IMR-90 (cell line): Measurements from ENCODE around the gene SCAANT1. TPM values are rescaled to one million over a fixed set of nuclear protein-coding genes. Genes with fewer than 3 reads are reported as not detected.

Experiments used
- ATAC-seq: fragments of 200-7000 bp; cut with Tn5 transposase; 2 replicates; pipeline ENCODE4 v1.9.1; 2020; ENCODE audit warnings: low read depth, mild to moderate bottlenecking, moderate library complexity
- BruUV-seq: library from RNA; stranded (reverse); fragments of 400-500 nt; replicated peaks from 2 replicates; lab custom pipeline; 2021; lab: Mats Ljungman, UMichigan
- CTCF ChIA-PET: fragments of 300-600 bp; formaldehyde crosslinking; extraction: SDS; loops from one replicate; lab custom pipeline; 2021; ENCODE audit warnings: antibody characterized with exemption; lab: Yijun Ruan, JAX
- POLR2A ChIA-PET: fragments of 300-600 bp; sonication (Branson Sonifier 250); formaldehyde crosslinking; loops from one replicate; lab custom pipeline; 2022; ENCODE audit warnings: antibody characterized with exemption; ENCODE audit not compliant: unreplicated experiment; lab: Charles Lee
- DNase-seq: peaks from one replicate; pipeline ENCODE4 v3.0.0; 2013
- H2AFZ ChIP-seq: replicated peaks from 2 replicates; pipeline ENCODE3; 2013; ENCODE audit warnings: low read length, mild to moderate bottlenecking; ENCODE audit not compliant: poor library complexity
- H2AK5ac ChIP-seq: 2 replicates; pipeline ENCODE4 v1.6.1; 2013; ENCODE audit warnings: low read depth, low read length, inconsistent platforms
- H2AK9ac ChIP-seq: replicated peaks from 2 replicates; pipeline ENCODE3; 2013; ENCODE audit warnings: mild to moderate bottlenecking, low read depth, low read length, moderate library complexity; ENCODE audit not compliant: poor library complexity
- H2BK120ac ChIP-seq: 2 replicates; pipeline ENCODE4 v1.6.1; 2013; ENCODE audit warnings: low read depth, low read length, inconsistent platforms
- H2BK15ac ChIP-seq: 3 replicates; pipeline ENCODE4 v1.6.1; 2013; ENCODE audit warnings: low read depth, low read length, inconsistent platforms
- H2BK20ac ChIP-seq: 2 replicates; pipeline ENCODE4 v1.6.1; 2013; ENCODE audit warnings: low read depth, mild to moderate bottlenecking, inconsistent platforms, low read length, moderate library complexity
- H2BK5ac ChIP-seq: 2 replicates; pipeline ENCODE4 v1.6.1; 2013; ENCODE audit warnings: mild to moderate bottlenecking, low read depth, low read length, inconsistent platforms; ENCODE audit not compliant: poor library complexity, severe bottlenecking
- H3K14ac ChIP-seq: replicated peaks from 2 replicates; pipeline ENCODE4 v1.6.1; 2013; ENCODE audit warnings: low read depth, low read length, inconsistent platforms
- H3K18ac ChIP-seq: 2 replicates; pipeline ENCODE4 v1.6.1; 2013; ENCODE audit warnings: low read depth, low read length, control low read depth
- H3K23ac ChIP-seq: 2 replicates; pipeline ENCODE4 v1.6.1; 2013; ENCODE audit warnings: low read depth, low read length, inconsistent platforms
- H3K27ac ChIP-seq: 2 replicates; pipeline ENCODE4 v1.5.1; 2013; ENCODE audit warnings: mild to moderate bottlenecking, control low read depth, low read length; ENCODE audit not compliant: insufficient read depth
- H3K27me3 ChIP-seq: 2 replicates; pipeline ENCODE4 v1.6.1; 2013; ENCODE audit warnings: low read length; ENCODE audit not compliant: control insufficient read depth, insufficient read depth
- H3K36me3 ChIP-seq: 2 replicates; pipeline ENCODE4 v1.6.1; 2013; ENCODE audit warnings: low read length, mixed read lengths; ENCODE audit not compliant: control insufficient read depth, insufficient read depth
- H3K4ac ChIP-seq: 2 replicates; pipeline ENCODE4 v1.6.1; 2013; ENCODE audit warnings: low read depth, low read length, inconsistent platforms
- H3K4me1 ChIP-seq: 2 replicates; pipeline ENCODE4 v1.6.1; 2013; ENCODE audit warnings: low read length, mixed read lengths; ENCODE audit not compliant: control insufficient read depth, insufficient read depth
- H3K4me2 ChIP-seq: 2 replicates; pipeline ENCODE4 v1.6.1; 2013; ENCODE audit warnings: low read depth, mild to moderate bottlenecking, control low read depth, low read length, moderate library complexity
- H3K4me3 ChIP-seq: 2 replicates; pipeline ENCODE4 v1.5.1; 2013; ENCODE audit warnings: low read depth, mild to moderate bottlenecking, control low read depth, low read length, moderate library complexity; ENCODE audit not compliant: insufficient read depth
- H3K56ac ChIP-seq: 2 replicates; pipeline ENCODE4 v1.6.1; 2013; ENCODE audit warnings: low read length, inconsistent platforms; ENCODE audit not compliant: insufficient read depth; ENCODE audit errors: extremely low read depth
- H3K79me1 ChIP-seq, 2 experiments: 2 replicates each; pipeline ENCODE4 v1.6.1; 2013; ENCODE audit warnings: low read length in 2 of 2, inconsistent platforms in 1 of 2, low read depth in 1 of 2
- H3K9ac ChIP-seq: 2 replicates; pipeline ENCODE4 v1.6.1; 2013; ENCODE audit warnings: low read depth, low read length, control low read depth
- H3K9me1 ChIP-seq: 2 replicates; pipeline ENCODE4 v1.6.1; 2013; ENCODE audit warnings: low read length, inconsistent platforms; ENCODE audit not compliant: insufficient read depth
- H3K9me3 ChIP-seq: 2 replicates; pipeline ENCODE4 v1.6.1; 2013; ENCODE audit warnings: low read length; ENCODE audit not compliant: control insufficient read depth, insufficient read depth
- H4K20me1 ChIP-seq: 2 replicates; pipeline ENCODE4 v1.6.1; 2013; ENCODE audit warnings: low read length, inconsistent platforms; ENCODE audit not compliant: insufficient read depth
- H4K5ac ChIP-seq: 2 replicates; pipeline ENCODE4 v1.6.1; 2013; ENCODE audit warnings: mild to moderate bottlenecking, low read depth, low read length, control low read depth
- H4K8ac ChIP-seq, 2 experiments: 2 replicates each; pipeline ENCODE4 v1.6.1; 2013; ENCODE audit warnings: low read depth in 2 of 2, low read length in 2 of 2, control low read depth in 1 of 2, inconsistent platforms in 1 of 2
- H4K91ac ChIP-seq: 2 replicates; pipeline ENCODE4 v1.6.1; 2013; ENCODE audit warnings: low read depth, low read length, inconsistent platforms; ENCODE audit not compliant: insufficient read depth
- RAD21 ChIP-seq: IDR thresholded peaks from 2 replicates; pipeline ENCODE4 v1.6.1; 2012; ENCODE audit warnings: low read length, improper control_type of control experiment
- RCOR1 ChIP-seq: IDR thresholded peaks from 2 replicates; pipeline ENCODE4 v1.6.1; 2012; ENCODE audit warnings: mild to moderate bottlenecking, low read length, improper control_type of control experiment; ENCODE audit not compliant: insufficient replicate concordance
- WGBS, 2 experiments: methylation state at CpG; one replicate each; pipeline versions ENCODE4 v1.1.5 to v1.1.7; 2013; ENCODE audit warnings: missing lambda C conversion rate in 2 of 2; ENCODE audit not compliant: insufficient read length in 1 of 2; ENCODE audit errors: extremely low coverage in 2 of 2; 5-methylcytosine and 5-hydroxymethylcytosine counted together
- dilution Hi-C: fragments of 300-500 bp; cut with HindIII; formaldehyde crosslinking; loops from one replicate; pipeline ENCODE4 v1.14.3; 2018; ENCODE audit warnings: low sequenced_read_pairs; ENCODE audit not compliant: unreplicated experiment
- in situ Hi-C: fragments of 300-500 bp; cut with MboI; formaldehyde crosslinking; loops from 3 replicates; pipeline ENCODE4 v1.14.3; 2019; ENCODE audit warnings: low sequenced_read_pairs, inconsistent platforms, mixed read lengths
- intact Hi-C: fragments of 100-400 bp; cut with micrococcal nuclease; formaldehyde crosslinking; loops from 2 replicates; pipeline ENCODE4 v1.10.0; 2022
- polyA plus RNA-seq, 3 experiments: library from polyadenylated mRNA; depleted of rRNA; stranded (reverse); fragments of >200 nt; gene quantifications; 2 replicates each; pipeline ENCODE4 v1.2.3, GENCODE V29; 2012; ENCODE audit warnings: low replicate concordance in 1 of 3
- total RNA-seq: library from RNA; depleted of rRNA; stranded (reverse); fragments of >200 nt; gene quantifications from 2 replicates; pipeline ENCODE4 v1.2.3, GENCODE V29; 2012

Gene SCAANT1
- total and polyA plus RNA-seq, 2 of the 4 experiments (the other 2 are of a cell fraction): not detected

- H2BK120ac ChIP-seq: no peak overlapping the region
- no peak overlapping the region for H3K27ac ChIP-seq
- in situ Hi-C loops (no loop called here), dilution Hi-C loops (no loop called here), intact Hi-C loops (no loop called here)
- H3K4me2 ChIP-seq: no peak overlapping the region
- no peak overlapping the region for H2BK20ac ChIP-seq
- no peak overlapping the region for H4K8ac ChIP-seq
- CTCF ChIA-PET: no interaction called here
- peaks cover 13% of the 10 kb centered on the region for H3K36me3 ChIP-seq
- no peaks in the 10 kb centered on the region for H3K27me3 ChIP-seq
- no peak overlapping the region for H4K91ac ChIP-seq
- no peak overlapping the region for H3K14ac ChIP-seq
- WGBS, 2 experiments: no CpG with 5 or more reads among the region's 13 CpGs
- H2BK15ac ChIP-seq: no peak overlapping the region
- H2BK5ac ChIP-seq: no peak overlapping the region
- peaks cover 11% of the 10 kb centered on the region for H3K9me1 ChIP-seq
- TF ChIP-seq RCOR1 (no peak), RAD21 (no peak)
- H3K9ac ChIP-seq: no peak overlapping the region
- POLR2A ChIA-PET: no interaction called here
- H3K4me1 ChIP-seq: peaks cover 5% of the 10 kb centered on the region
- no peak overlapping the region for H3K18ac ChIP-seq
- H4K20me1 ChIP-seq: peaks cover 20% of the 10 kb centered on the region; the same call in 1 of the 2 replicates
- no peaks in the 10 kb centered on the region for H3K9me3 ChIP-seq
- no peak overlapping the region for H3K4ac ChIP-seq
- no peak for DNase-seq
- no peak overlapping the region for H3K4me3 ChIP-seq
- no TSS peak for BruUV-seq
- no peak overlapping the region for H2AK9ac ChIP-seq
- no peak overlapping the region for H4K5ac ChIP-seq
- H3K23ac ChIP-seq: no peak overlapping the region
- H2AFZ ChIP-seq: no peak overlapping the region
- no peak for ATAC-seq
- H3K56ac ChIP-seq: no peak overlapping the region
- H3K79me1 ChIP-seq: peaks cover 30 to 62% of the 10 kb centered on the region in 2 experiments
- H2AK5ac ChIP-seq: no peak overlapping the region
These were observed 43.8 kb upstream of the SCAANT1 start for GRCh38 chr3:63955830-63956545.
